Neural cell (in vitro differentiated cells): Measurements from ENCODE around the gene ABHD11.

Experiments used
- CTCF ChIP-seq: fragments of 450-650 bp; IDR thresholded peaks from 2 replicates; pipeline ENCODE4 v1.5.1; 2014; ENCODE audit warnings: antibody characterized with exemption, mild to moderate bottlenecking, moderate library complexity; ENCODE audit not compliant: poor library complexity, severe bottlenecking
- EP300 ChIP-seq: fragments of 450-650 bp; conservative IDR thresholded peaks from 2 replicates; pipeline ENCODE4 v1.6.1; 2014; ENCODE audit warnings: antibody characterized with exemption, mild to moderate bottlenecking, moderate library complexity; ENCODE audit not compliant: poor library complexity, severe bottlenecking
- EZH2 ChIP-seq: fragments of 200-600, 300-800 bp; shearing (Covaris generic), sonication (generic); IDR thresholded peaks from 2 replicates; pipeline ENCODE4 v1.6.1; 2014; ENCODE audit warnings: antibody characterized with exemption, low read length, borderline replicate concordance, mild to moderate bottlenecking; ENCODE audit not compliant: insufficient read depth, poor library complexity, severe bottlenecking
- MXI1 ChIP-seq: fragments of 450-650 bp; conservative IDR thresholded peaks from 2 replicates; pipeline ENCODE4 v1.6.1; 2014; ENCODE audit warnings: antibody characterized with exemption, mild to moderate bottlenecking; ENCODE audit not compliant: poor library complexity, severe bottlenecking
- RAD21 ChIP-seq: fragments of 450-650 bp; conservative IDR thresholded peaks from 2 replicates; pipeline ENCODE4 v1.6.1; 2014; ENCODE audit warnings: antibody characterized with exemption, mild to moderate bottlenecking, moderate library complexity
- REST ChIP-seq: IDR thresholded peaks from 2 replicates; pipeline ENCODE4 v1.6.1; 2012; ENCODE audit warnings: borderline replicate concordance
- TAF1 ChIP-seq: IDR thresholded peaks from 2 replicates; pipeline ENCODE4 v1.6.1; 2012; ENCODE audit warnings: low read depth

GRCh38 chr7:73769481-73770001 lies 30.9 kb upstream of the ABHD11 start:
- no peak for TF ChIP-seq CTCF
- TF ChIP-seq EZH2, result no peak
- TF ChIP-seq MXI1, result no peak
- no peak for TF ChIP-seq RAD21
- TF ChIP-seq EP300, result no peak
- TF ChIP-seq TAF1, result no peak
- TF ChIP-seq REST, result no peak
